HG03520 (cell line): ENCODE data around the gene ELP5.
"Not testable (repeated sequence)": the region's sequence is repeated elsewhere in the genome, so short reads cannot be mapped to it uniquely, and the experiment has no call there.

Source experiments
- ATAC-seq: cut with Tn5 transposase; IDR thresholded peaks from one replicate; pipeline ENCODE4 v1.9.1; 2021; ENCODE audit warnings: mild to moderate bottlenecking, moderate library complexity; ENCODE audit not compliant: unreplicated experiment

ELP5 gene

GRCh38 chr17:7235693-7236665 lies 16.0 kb upstream of the ELP5 start:
- no peak for ATAC-seq

- no peak for ATAC-seq
Observed at GRCh38 chr17:7236808-7237207, 15.2 kb upstream of the ELP5 start.

GRCh38 chr17:7237266-7237760 lies 14.7 kb upstream of the ELP5 start:
- ATAC-seq, result no peak

DNA sequence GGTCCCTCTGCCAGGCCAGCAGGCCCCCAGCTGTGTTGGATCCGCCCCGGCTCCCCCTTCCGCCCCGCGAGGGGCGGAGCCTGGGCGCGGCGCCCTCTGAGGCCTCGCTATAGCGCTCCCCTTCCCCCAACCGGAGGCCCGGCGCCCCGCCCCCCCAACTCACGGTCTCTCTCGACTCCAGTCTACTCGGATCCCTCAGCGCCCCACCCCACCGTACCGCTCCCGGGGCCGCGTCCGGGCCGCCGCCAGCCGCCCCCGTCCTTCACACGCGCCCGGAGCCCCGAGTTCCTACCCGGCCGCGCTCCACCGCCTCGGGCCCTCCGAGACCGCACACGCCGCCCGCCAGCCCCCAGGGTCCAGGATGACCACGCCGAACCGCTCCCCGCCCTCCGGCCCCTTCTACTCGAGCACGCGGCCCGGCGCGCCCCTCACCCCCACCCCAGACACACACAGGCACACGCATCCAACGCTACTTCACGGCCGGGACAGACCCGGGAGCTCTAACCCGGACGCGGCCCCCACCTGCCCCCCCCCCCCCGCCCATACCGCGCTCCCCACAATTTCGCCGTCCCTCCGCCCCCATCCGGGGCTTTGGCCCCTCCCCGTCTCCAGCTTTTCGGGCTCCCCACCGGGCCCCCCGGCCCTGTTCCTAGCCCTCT lies 14.1 kb upstream of the ELP5 start:
- ATAC-seq, result no peak

DNA sequence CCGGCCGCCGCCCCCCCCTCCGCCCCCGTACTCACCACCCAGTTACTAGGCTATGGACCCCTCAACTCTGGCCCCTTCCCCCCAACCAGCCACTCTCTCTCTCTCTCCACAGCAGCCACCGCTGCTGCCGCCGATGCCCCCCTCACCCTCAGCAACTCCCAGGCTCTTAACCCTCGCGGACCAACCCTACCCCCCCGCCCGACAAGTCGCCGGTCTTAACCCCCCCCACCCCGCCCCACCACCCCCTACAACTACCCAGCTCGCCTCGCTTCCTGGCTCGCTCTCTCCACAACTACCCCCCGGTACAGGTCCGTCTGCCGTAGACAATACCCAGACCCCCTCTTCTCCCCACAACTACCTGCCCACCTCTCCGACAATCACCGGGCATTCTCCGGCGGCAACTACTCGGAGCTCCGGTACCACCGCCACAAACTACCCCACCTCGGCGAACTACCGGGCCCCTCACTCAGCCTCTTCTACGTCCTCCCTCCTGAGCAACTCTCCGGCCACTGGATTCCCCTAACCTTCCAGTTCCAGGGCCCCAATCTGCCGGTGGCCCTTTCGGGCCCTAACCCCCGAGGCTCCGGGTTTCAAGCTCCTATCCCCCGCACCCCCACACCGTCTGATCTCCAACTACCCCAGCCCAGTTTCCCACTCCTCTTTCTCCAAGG lies 13.5 kb upstream of the ELP5 start:
- no peak for ATAC-seq

DNA sequence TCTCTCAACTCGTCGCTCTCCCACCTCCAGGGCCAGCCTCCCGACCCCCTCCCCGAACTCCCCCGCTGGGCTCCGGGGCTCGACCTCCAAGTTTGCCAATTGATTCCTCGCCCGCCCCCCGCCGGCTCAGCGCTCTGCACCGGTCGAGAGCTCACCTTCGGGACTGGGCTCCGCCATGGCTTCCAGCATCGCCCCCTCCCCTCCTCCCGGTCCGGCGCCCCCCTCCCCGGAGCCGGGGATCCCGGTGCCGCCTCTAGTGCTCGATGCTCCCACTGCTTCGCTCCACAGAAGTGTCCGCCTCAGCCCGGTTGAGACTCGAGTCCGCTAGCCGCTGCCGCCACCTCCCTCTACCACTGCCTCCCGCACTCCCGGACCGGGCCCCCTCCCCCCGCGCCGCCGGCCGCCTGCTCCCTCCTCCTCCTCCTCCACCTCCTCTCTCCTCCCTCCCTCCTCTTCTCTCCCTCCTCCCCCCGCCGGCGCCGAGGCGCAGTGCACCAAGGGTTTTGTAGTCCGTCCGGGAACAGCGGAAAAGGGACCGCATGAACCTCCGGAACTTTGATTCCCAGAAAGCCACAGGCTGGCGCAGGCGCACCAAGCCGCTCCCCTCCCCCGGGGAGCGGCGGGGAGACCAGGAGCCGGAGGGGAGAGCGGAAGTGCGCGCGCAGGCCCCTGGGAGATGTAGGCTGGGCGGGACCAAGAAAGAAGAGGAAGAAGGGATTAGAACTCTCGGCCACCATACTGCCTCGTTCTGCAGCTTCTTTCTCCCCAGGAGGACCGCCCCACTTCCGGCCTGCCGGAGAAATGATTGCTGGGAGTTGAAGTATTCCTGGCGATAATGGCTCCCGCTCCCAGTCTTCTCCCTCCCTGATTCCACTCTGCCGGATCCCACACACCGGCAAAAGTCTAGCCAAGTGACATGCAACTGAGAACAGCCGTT lies 12.7 kb upstream of the ELP5 start, which contains the start of gene PHF23:
TSS of gene PHF23 (minus strand) at position 367 of the 937 bp plus-strand sequence. CDS start at position 189, 178 bp downstream.
- ATAC-seq, result peak; percentile 39

- ATAC-seq, result no peak
Observed at GRCh38 chr17:7240375-7240774, 11.6 kb upstream of the ELP5 start.

DNA sequence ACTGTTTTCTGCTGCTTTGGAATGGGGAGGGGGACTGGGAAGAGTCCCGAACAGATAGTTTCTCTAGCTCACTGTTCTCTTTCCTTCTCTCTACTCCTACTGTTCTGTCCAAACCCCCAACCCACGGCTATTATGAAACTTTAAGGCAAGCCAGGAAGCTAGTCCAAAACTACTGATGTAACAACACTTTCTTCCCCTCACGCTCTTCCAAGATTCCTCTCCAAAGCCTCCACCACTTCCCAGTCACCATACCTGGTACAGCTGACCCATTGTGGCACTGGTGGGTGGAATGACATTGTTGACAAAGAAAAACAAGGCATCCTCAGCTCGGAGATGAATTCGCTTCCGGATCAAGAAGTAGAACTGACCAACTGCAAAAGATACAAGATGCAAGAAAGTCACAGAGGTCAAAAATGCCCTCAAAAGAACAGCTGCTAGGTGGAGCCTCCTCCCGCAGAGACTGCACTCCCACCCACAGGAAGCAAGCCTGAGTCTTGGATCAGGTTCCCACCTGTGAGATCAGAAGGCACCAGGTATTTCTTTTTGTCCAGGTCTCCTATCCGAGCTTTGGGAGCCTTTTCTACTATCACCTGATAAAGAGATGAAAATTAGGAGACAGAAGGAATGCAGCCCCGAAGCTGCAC lies 10.8 kb upstream of the ELP5 start:
- no peak for ATAC-seq

- peak; percentile 26 for ATAC-seq
Observed at GRCh38 chr17:7241783-7242716, 10.0 kb upstream of the ELP5 start, which contains the start of gene GABARAP. Gene GABARAP, minus strand, starts transcription at chr17:7242449. Its CDS starts 119 bp downstream, at chr17:7242330.

DNA sequence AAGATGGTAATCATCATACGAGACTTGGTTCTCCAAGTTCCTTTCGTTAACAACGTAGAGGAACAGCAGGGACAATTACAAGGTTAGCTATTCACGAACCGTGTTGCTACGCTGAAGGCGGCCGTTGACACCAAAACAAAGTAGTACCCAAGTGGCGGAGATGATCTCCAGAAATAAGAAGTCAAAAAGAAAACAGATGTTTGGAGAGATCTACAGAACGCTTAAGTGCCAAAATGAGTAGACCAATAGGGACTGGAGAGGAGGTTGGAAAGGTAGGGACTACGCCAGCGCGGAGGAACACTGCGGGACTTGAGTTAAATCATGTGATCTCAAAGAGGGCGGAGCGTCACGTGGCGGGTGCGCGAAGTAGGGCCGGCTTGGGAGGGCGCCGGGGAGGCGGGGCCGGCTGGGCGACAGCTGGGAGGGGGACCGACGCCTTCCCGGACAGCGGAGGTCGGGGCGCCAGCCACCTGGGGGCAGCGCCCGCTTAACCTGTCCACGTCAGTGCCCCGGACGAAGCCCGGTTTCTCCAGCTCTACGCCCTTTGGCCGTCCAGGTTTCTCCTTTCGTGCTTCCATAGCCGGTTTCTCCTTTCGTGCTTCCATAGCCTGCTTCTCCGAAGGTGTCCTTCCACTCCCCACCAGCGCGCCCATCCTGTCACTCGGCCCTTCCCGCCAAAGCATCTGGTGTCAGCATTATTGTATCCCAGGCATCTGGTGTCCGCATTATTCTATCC lies 9.1 kb upstream of the ELP5 start:
- ATAC-seq, result peak; percentile 33

- ATAC-seq, result no peak
Observed at GRCh38 chr17:7243453-7243729, 8.6 kb upstream of the ELP5 start.

GRCh38 chr17:7243838-7244237 lies 8.2 kb upstream of the ELP5 start:
- ATAC-seq, result not testable (repeated sequence)

GRCh38 chr17:7246779-7247178 lies 5.2 kb upstream of the ELP5 start:
- ATAC-seq, result no peak

DNA sequence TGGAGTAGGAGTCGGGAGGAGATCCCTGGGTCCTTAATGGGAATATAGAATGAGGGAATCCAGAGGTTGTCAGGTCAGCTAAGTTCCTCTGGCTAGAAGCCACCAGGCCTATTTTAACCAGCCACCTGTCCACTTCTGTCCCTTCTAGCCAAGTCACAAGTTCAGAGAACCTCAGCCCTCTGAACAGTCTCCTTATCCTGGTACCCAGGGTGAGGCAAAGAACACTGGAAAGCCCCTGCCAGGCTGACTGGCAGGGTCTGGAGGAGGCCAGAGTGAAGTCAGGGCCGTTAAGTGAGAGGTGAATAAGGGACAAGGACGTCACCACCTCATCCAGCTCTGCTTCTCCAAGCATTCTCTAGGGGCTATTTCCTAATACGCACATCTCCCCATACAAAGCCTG lies 3.2 kb upstream of the ELP5 start:
- ATAC-seq, result no peak

DNA sequence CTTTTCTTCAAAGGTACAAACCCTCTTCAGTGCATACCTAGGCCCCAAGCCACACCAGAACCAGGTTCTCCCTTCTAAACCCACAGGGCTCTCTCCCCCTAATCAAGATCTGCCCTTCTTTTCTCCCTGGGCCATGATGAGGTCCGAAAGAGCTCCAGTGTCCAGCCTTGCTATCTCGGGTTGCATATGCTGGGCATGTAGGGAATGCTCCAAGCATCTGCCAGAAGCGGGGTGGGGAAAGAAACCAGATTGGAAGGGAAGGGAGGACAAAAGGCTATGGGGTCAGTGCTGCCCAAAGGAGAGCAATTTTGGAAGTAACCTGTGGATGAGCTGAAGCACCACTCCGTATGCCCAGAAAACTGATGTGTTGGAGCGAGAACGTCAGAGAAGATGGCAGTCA lies 2.8 kb upstream of the ELP5 start:
- ATAC-seq, result no peak

- ATAC-seq, result no peak
Observed at GRCh38 chr17:7249830-7250229, 2.2 kb upstream of the ELP5 start.

DNA sequence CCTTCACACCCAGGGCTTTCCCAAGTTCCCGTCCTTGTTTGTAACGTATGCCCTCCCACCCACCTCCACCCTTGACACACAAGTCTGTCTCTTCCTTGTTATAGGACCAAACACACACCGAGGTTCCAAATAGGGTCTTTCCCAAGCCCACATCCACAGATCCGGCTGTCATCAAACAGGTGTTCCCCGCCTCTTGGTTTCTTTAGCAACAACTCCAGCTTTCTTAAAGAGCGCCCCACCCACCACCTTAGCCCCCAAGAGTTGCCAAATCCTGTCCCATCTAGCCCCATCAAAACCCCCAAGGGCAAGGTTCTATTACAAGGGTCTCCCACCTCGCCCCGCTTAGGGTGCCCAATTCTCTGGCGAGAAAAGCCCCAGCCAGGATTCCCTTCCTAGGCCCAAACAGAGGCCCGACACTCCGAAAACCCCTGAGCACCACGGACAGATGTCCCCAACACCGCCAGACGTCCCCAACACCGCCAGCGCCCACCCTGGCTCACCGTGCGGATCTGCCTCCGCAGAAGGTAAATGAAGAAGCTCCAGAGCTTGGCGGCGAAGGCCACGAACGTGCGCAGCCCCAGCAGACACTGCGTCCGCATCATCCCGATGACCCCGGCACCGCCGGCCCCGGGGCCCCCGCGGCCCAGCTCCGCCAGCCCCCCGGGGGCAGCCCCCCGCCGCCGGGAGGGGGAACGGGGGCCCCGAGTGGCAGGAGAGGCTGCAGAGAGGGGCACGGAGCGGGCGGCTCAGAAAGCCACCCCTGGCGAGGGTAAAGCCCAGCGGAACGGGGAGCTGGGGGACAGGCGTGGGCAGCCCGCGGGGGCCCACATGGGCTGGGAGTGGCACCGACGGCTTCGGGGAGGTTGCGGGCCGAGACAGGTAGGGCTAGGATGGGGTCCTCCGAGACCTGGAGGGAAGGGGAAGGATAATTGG lies 1.1 kb upstream of the ELP5 start:
- ATAC-seq, result no peak
